Heart left ventricle (tissue), 13 donors: ENCODE measurements around the gene NDP.

Experiments used
- POLR2A ChIP-seq, 2 donors: fragments of 450-650 bp; IDR thresholded peaks; one replicate each; pipeline ENCODE4 v1.6.1; 2017; ENCODE audit warnings: antibody characterized with exemption in 2 of 2, mild to moderate bottlenecking in 2 of 2, moderate library complexity in 2 of 2
- TF ChIP-seq, protein P1 (sequence below), 12 donors: fragments of 200-600 bp; sonication (generic) in 4 of 12; IDR thresholded peaks; one replicate each; pipeline versions ENCODE4 v1.5.0 to v1.8.0; 2018 to 2022; ENCODE audit warnings: antibody characterized with exemption in 12 of 12, mild to moderate bottlenecking in 5 of 12
- donor health status: ischemic (EF 13 %, LVEDD 7.1; RV severe dilation, severe dysfunction).
- donor health status: DM: no; HTN: yes; CAD: no.
- donor health status: DM: no; HTN: no; CAD: no.
- donor health status: ischemic (EF 25% LVEDD 6.9; RV normal size, moderate dysfunction).
- donor health status: ischemic (EF 25% LVEDD 5.7; RV mildly dilated, moderate dysfunction).
- donor health status: ischemic (EF 35%, LVEDD 5.7; RV mildly dilated, moderate dysfunction).
- donor health status: nonischemic (EF 11% LVEDD 7.7; RV severe dilation, severe dysfunction).
- donor health status: DM: yes; HTN: yes; CAD: no.
- donor health status: PGD.
- donor health status: ischemic (EF 29% LVEDD 5.4; RV normal size, mild dysfunction).
- donor health status: nonischemic (EF 23%, LVEDD 6.1; RV moderate dilation, normal function).

DNA sequence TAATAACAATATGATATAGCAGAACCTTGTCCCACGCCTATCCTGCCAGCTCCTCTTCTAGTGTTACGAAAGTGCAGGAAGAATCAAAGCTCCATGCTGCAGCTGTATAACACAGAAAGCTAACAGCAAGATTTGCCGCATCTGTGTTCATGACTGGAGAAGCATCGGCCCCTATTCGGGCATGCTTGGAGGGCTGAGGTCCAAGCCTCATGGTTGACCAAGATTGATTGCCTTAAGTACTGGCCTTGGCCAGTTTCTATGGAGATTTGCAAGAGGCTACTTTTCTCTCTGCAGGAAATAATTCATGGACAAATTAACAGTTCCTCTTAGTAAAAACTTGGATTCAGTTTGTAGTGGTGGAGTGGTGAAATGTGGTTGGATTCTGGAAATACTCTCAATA lies 12.9 kb upstream of the NDP start:
- TF ChIP-seq, protein P1, sequence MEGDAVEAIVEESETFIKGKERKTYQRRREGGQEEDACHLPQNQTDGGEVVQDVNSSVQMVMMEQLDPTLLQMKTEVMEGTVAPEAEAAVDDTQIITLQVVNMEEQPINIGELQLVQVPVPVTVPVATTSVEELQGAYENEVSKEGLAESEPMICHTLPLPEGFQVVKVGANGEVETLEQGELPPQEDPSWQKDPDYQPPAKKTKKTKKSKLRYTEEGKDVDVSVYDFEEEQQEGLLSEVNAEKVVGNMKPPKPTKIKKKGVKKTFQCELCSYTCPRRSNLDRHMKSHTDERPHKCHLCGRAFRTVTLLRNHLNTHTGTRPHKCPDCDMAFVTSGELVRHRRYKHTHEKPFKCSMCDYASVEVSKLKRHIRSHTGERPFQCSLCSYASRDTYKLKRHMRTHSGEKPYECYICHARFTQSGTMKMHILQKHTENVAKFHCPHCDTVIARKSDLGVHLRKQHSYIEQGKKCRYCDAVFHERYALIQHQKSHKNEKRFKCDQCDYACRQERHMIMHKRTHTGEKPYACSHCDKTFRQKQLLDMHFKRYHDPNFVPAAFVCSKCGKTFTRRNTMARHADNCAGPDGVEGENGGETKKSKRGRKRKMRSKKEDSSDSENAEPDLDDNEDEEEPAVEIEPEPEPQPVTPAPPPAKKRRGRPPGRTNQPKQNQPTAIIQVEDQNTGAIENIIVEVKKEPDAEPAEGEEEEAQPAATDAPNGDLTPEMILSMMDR (IDR thresholded peaks at IDR 0.05) = no peak
- no peak for TF ChIP-seq POLR2A (IDR thresholded peaks at IDR 0.05)
